Trophoblast cell (in vitro differentiated cells and primary cell): ENCODE results near the gene SLC66A2.

Experiments used
- DNase-seq, 2 donors: peaks; one replicate each; pipeline ENCODE4 v3.0.0-alpha.2; 2016
- H2AFZ ChIP-seq: 2 replicates; pipeline ENCODE4 v1.6.1; 2013; ENCODE audit warnings: low read length, moderate library complexity, mild to moderate bottlenecking; ENCODE audit not compliant: insufficient read depth, poor library complexity
- H2AK5ac ChIP-seq: 2 replicates; pipeline ENCODE4 v1.6.1; 2013; ENCODE audit warnings: mild to moderate bottlenecking, low read length
- H2BK120ac ChIP-seq: 2 replicates; pipeline ENCODE4 v1.6.1; 2013; ENCODE audit warnings: low read length, mild to moderate bottlenecking, moderate library complexity; ENCODE audit not compliant: insufficient read depth, poor library complexity
- H2BK12ac ChIP-seq: 2 replicates; pipeline ENCODE4 v1.6.1; 2013; ENCODE audit warnings: mild to moderate bottlenecking, low read length, moderate library complexity
- H2BK5ac ChIP-seq: 2 replicates; pipeline ENCODE4 v1.6.1; 2013; ENCODE audit warnings: low read length, low read depth, moderate library complexity, mild to moderate bottlenecking; ENCODE audit not compliant: poor library complexity
- H3K14ac ChIP-seq: 2 replicates; pipeline ENCODE4 v1.6.1; 2013; ENCODE audit warnings: mild to moderate bottlenecking, low read length
- H3K18ac ChIP-seq: 2 replicates; pipeline ENCODE4 v1.6.1; 2013; ENCODE audit warnings: mild to moderate bottlenecking, low read length
- H3K23ac ChIP-seq: 2 replicates; pipeline ENCODE4 v1.6.1; 2013; ENCODE audit warnings: low read length
- H3K27ac ChIP-seq: 2 replicates; pipeline ENCODE4 v1.5.1; 2013; ENCODE audit warnings: low read depth, mild to moderate bottlenecking, inconsistent platforms, low read length, moderate library complexity
- H3K27me3 ChIP-seq: 2 replicates; pipeline ENCODE4 v1.6.1; 2013; ENCODE audit warnings: inconsistent platforms, mild to moderate bottlenecking, low read length, moderate library complexity; ENCODE audit not compliant: insufficient read depth
- H3K36me3 ChIP-seq, 2 experiments: 1 replicate in 1 of 2; 2 replicates in 1 of 2; pipeline ENCODE4 v1.6.1; 2013; ENCODE audit warnings: low read length in 2 of 2, mild to moderate bottlenecking in 2 of 2, moderate library complexity in 1 of 2; ENCODE audit not compliant: insufficient read depth in 2 of 2, control insufficient read depth in 1 of 2
- H3K4ac ChIP-seq: 2 replicates; pipeline ENCODE4 v1.6.1; 2013; ENCODE audit warnings: low read depth, mild to moderate bottlenecking, low read length, moderate library complexity
- H3K4me1 ChIP-seq, 2 experiments: 1 replicate in 1 of 2; 2 replicates in 1 of 2; pipeline ENCODE4 v1.6.1; 2013; ENCODE audit warnings: low read length in 2 of 2, mild to moderate bottlenecking in 2 of 2, moderate library complexity in 1 of 2; ENCODE audit not compliant: insufficient read depth in 2 of 2, control insufficient read depth in 1 of 2
- H3K4me2 ChIP-seq: 2 replicates; pipeline ENCODE4 v1.6.1; 2013; ENCODE audit warnings: inconsistent platforms, mild to moderate bottlenecking, low read length, moderate library complexity
- H3K4me3 ChIP-seq: 2 replicates; pipeline ENCODE4 v1.5.1; 2013; ENCODE audit warnings: mild to moderate bottlenecking, low read depth, low read length, inconsistent platforms
- H3K79me1 ChIP-seq: one replicate; pipeline ENCODE4 v1.6.1; 2013; ENCODE audit warnings: low read length
- H3K79me2 ChIP-seq: 2 replicates; pipeline ENCODE4 v1.6.1; 2013; ENCODE audit warnings: low read length, mild to moderate bottlenecking; ENCODE audit not compliant: control insufficient read depth, insufficient read depth, poor library complexity
- H3K9ac ChIP-seq: 2 replicates; pipeline ENCODE4 v1.6.1; 2013; ENCODE audit warnings: mild to moderate bottlenecking, low read length
- H3K9me3 ChIP-seq: 2 replicates; pipeline ENCODE4 v1.6.1; 2013; ENCODE audit warnings: low read depth, mild to moderate bottlenecking, control low read depth, inconsistent platforms, low read length; ENCODE audit not compliant: insufficient read depth
- H4K12ac ChIP-seq: 2 replicates; pipeline ENCODE4 v1.6.1; 2013; ENCODE audit warnings: low read depth, mild to moderate bottlenecking, low read length, moderate library complexity
- H4K8ac ChIP-seq: 2 replicates; pipeline ENCODE4 v1.6.1; 2013; ENCODE audit warnings: low read depth, mild to moderate bottlenecking, low read length, moderate library complexity
- H4K91ac ChIP-seq: one replicate; pipeline ENCODE4 v1.6.1; 2013; ENCODE audit warnings: low read depth, mild to moderate bottlenecking, low read length, moderate library complexity
- WGBS: extraction: QIAGEN DNeasy Blood & Tissue Kit; methylation state at CpG from one replicate; pipeline ENCODE4 v1.1.7; 2013; ENCODE audit warnings: missing lambda C conversion rate; ENCODE audit not compliant: insufficient read length, insufficient coverage; ENCODE audit errors: extremely low coverage; 5-methylcytosine and 5-hydroxymethylcytosine counted together

SLC66A2 gene

DNA sequence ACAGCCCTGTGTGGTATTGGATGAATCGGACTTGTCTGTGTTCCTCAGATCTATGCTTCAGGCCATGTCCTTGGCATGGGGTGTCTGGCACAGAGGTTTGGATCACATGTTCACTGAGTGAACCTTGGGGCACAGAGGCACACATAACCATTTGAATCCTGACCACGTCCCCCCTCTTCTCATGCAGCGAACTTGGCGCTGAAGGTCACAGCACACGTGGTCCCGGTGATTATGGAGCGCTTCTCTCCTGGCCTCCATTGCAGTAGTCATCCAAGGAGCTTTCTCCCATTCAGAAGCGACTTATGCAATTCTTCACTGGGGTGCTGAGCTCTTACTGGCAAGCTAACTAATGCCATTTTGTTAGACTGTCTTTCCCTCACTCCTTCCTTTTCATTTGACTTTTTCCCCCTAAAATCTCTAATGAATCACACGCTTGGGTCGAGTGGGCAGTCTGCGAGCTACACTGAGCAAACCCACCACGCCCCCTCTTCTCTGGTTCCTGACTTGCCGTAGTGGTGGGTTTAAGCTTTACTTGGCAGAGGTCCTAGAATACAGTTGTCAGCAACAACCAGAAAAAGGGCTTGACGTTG lies 94.3 kb downstream of the SLC66A2 start:
- Histone ChIP-seq H3K14ac (no peak overlapping the region), H3K4me2 (no peak overlapping the region), H3K27me3 (no peaks in the 10 kb centered on the region), H2AK5ac (no peak overlapping the region), H3K79me2 (no peaks in the 10 kb centered on the region), H3K4me3 (no peak overlapping the region), H3K4me1 (peaks cover 7 to 8% of the 10 kb centered on the region in 2 experiments), H2BK120ac (no peak overlapping the region), H2AFZ (no peak overlapping the region), H3K79me1 (no peaks in the 10 kb centered on the region), H3K9me3 (no peaks in the 10 kb centered on the region), H3K27ac (no peak overlapping the region), H4K91ac (no peak overlapping the region), H3K4ac (no peak overlapping the region), H3K36me3 (no peaks in the 10 kb centered on the region), H2BK12ac (no peak overlapping the region), H3K9ac (no peak overlapping the region), H2BK5ac (no peak overlapping the region), H3K18ac (no peak overlapping the region), H4K12ac (no peak overlapping the region), H4K8ac (no peak overlapping the region), H3K23ac (no peak overlapping the region)
- no CpG with 5 or more reads among the region's 14 CpGs for WGBS
- no peak for DNase-seq

DNA sequence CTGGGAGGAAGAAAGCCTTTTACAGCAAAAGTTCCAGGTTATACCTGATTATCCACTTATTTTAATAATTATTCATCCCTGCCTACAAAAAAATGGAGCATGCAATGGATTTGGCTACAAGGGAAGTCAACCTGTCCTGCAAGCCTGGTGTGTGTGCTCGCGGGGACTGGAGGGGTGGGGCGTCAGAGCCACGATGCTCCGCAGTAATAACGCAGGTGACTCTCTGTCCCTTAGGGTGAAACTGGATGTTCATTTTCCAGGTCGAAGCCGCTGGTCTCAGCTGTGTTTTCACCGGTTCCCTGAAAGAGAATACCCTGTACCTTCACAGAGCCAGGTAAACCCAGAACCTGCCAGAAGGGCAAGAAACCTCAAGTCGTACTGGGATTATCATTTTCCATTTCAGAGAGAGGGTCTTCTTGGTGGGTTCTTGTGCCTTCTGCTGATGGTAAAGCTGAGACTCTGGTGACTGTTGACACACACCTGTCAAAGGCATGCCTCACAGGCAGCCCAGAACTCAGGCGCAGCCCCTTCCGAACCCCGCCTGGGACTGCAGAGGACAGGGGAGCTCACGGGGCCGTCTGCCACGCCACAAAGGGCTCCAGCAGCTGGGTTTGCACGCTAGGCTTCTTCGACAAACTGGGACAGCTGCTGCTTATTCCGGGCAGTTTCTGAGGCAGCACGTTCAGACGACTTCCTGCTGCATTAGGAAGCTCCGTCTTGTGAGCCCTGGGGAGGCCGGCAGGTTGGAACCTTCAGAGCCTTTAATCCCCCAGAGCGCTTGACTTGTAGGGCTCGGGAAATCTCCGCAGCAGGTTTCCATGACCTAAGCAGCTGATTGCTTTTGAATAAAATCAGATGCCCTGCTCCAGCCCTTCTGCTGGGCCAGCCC lies 95.1 kb downstream of the SLC66A2 start:
- Histone ChIP-seq H3K9me3 (no peaks in the 10 kb centered on the region), H2AFZ (no peak overlapping the region), H4K12ac (no peak overlapping the region), H3K4me2 (no peak overlapping the region), H3K23ac (no peak overlapping the region), H3K18ac (no peak overlapping the region), H3K79me2 (no peaks in the 10 kb centered on the region), H3K79me1 (no peaks in the 10 kb centered on the region), H2BK5ac (no peak overlapping the region), H3K36me3 (no peaks in the 10 kb centered on the region), H3K9ac (no peak overlapping the region), H3K4ac (no peak overlapping the region), H3K4me1 (peaks cover 7 to 8% of the 10 kb centered on the region in 2 experiments), H3K4me3 (no peak overlapping the region), H2BK120ac (no peak overlapping the region), H4K8ac (no peak overlapping the region), H3K27ac (no peak overlapping the region), H3K14ac (no peak overlapping the region), H4K91ac (no peak overlapping the region), H2AK5ac (no peak overlapping the region), H2BK12ac (no peak overlapping the region), H3K27me3 (no peaks in the 10 kb centered on the region)
- WGBS, result no CpG with 5 or more reads among the region's 26 CpGs
- DNase-seq, result no peak

DNA sequence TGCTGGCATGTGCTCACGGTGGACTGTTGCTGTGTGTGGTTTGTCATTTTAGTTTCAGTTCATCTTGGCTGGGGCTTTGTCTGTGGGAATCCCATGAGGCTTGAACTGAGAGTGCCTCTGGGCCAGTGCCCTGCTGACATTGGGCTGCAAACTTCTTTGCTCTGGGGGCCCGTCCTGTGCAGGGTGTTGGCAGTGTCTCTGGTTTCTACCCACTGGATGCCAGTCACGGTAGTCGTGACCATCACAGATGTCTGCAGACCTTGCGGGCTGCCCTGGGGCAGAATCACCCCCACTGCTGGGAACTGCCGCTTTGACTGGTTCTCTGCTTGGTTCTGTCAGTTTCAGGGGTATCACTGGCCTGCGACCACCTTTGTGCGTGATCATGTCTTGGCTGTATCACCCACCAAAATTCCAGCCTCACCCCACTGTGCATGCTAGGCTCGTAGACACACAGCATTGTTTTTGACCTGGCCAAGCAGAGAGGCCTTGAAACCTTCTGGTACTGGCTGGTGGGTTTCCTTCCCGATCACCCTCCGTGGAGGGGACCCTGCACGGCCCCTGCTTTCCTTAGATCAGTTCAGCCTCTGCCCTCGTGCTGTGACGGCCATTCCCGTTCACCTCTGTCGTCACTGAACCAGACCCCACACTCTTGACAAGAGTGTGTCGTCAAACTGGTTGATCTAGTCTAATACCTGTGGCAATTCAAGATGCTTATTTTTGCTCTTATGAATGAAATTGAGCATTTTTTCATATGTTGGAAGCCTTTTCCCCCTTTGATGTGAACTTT lies 96.1 kb downstream of the SLC66A2 start:
- Histone ChIP-seq H3K14ac (no peak overlapping the region), H3K27me3 (no peaks in the 10 kb centered on the region), H3K4me1 (peaks cover 7 to 8% of the 10 kb centered on the region in 2 experiments), H4K12ac (no peak overlapping the region), H3K9me3 (no peaks in the 10 kb centered on the region), H2BK12ac (no peak overlapping the region), H2BK5ac (no peak overlapping the region), H3K18ac (no peak overlapping the region), H3K4me3 (no peak overlapping the region), H3K23ac (no peak overlapping the region), H3K79me1 (no peaks in the 10 kb centered on the region), H2BK120ac (no peak overlapping the region), H3K9ac (no peak overlapping the region), H2AK5ac (no peak overlapping the region), H3K27ac (no peak overlapping the region), H3K4me2 (no peak overlapping the region), H4K8ac (no peak overlapping the region), H3K36me3 (no peaks in the 10 kb centered on the region), H3K79me2 (no peaks in the 10 kb centered on the region), H3K4ac (no peak overlapping the region), H4K91ac (no peak overlapping the region), H2AFZ (no peak overlapping the region)
- peak in 1 of 2 donors; percentile 20 for DNase-seq
- WGBS, result no CpG with 5 or more reads among the region's 17 CpGs

DNA sequence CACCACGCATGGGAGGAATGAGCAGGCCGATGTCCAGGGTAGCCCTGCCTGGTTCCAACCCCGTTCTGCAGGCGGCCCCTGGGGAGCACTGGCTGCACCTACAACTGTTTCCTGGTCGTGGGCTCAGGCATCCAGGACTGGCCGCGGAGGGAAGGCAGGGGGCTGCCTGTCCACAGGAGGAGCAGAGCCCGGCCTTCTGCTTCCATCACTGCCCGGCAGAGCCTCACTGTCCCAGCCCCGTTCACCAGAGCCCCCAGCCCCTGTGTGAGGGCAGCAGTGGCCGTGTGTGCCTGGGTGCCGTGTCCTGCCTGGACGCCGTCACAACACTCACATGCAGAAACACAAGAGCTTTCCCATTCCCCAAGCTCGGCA lies 97.5 kb downstream of the SLC66A2 start:
- Histone ChIP-seq H3K4me2 (no peak overlapping the region), H3K14ac (no peak overlapping the region), H3K18ac (no peak overlapping the region), H4K91ac (no peak overlapping the region), H3K9me3 (no peaks in the 10 kb centered on the region), H3K36me3 (no peaks in the 10 kb centered on the region), H2BK120ac (no peak overlapping the region), H3K4me3 (no peak overlapping the region), H3K79me2 (no peaks in the 10 kb centered on the region), H3K79me1 (no peaks in the 10 kb centered on the region), H2AFZ (no peak overlapping the region), H2AK5ac (no peak overlapping the region), H3K23ac (no peak overlapping the region), H3K27ac (no peak overlapping the region), H4K8ac (no peak overlapping the region), H3K4ac (no peak overlapping the region), H2BK12ac (no peak overlapping the region), H3K4me1 (peaks cover 7 to 8% of the 10 kb centered on the region in 2 experiments), H4K12ac (no peak overlapping the region), H2BK5ac (no peak overlapping the region), H3K27me3 (no peaks in the 10 kb centered on the region), H3K9ac (no peak overlapping the region)
- no peak for DNase-seq
- WGBS, result no CpG with 5 or more reads among the region's 15 CpGs
